SHP77 (cell line): ENCODE data around the gene HSFX4.
"Not testable (repeated sequence)": the region's sequence is repeated elsewhere in the genome, so short reads cannot be mapped to it uniquely, and the experiment has no call there.

ENCODE experiments used
- DNase-seq, 2 experiments: peaks; one replicate each; lab custom pipeline; 2025; lab: John Stamatoyannopoulos, UW

The HSFX4 gene

GRCh38 chrX:149929400-149929799 lies at the start of gene HSFX4:
Gene HSFX4 (plus strand): TSS chrX:149929573. CDS start chrX:149929645, 72 bp downstream.
- DNase-seq = not testable (repeated sequence)

- DNase-seq = peak; percentile 23 to 60
These were observed 48.2 kb upstream of the HSFX4 start, which contains the start of gene MAGEA8 for GRCh38 chrX:149881081-149881711. Gene MAGEA8 (plus strand): TSS chrX:149881183. CDS start chrX:149884273, 3,090 bp downstream.

GRCh38 chrX:149890828-149891227 lies 38.5 kb upstream of the HSFX4 start:
- DNase-seq = not testable (repeated sequence)

GRCh38 chrX:149898554-149898953 lies 30.8 kb upstream of the HSFX4 start:
- no peak for DNase-seq

- DNase-seq = no peak
These were observed 25.3 kb upstream of the HSFX4 start for GRCh38 chrX:149903889-149904748.

GRCh38 chrX:149908308-149908707 lies 21.1 kb upstream of the HSFX4 start:
- DNase-seq = no peak

- DNase-seq = no peak
These were observed 20.6 kb upstream of the HSFX4 start for GRCh38 chrX:149908727-149909126.

- no peak for DNase-seq
These were observed 19.8 kb upstream of the HSFX4 start for GRCh38 chrX:149909324-149910177.

- DNase-seq = no peak
These were observed 19.1 kb upstream of the HSFX4 start for GRCh38 chrX:149910178-149910695.

- no peak for DNase-seq
These were observed 12.5 kb upstream of the HSFX4 start for GRCh38 chrX:149916745-149917392.

- not testable (repeated sequence) for DNase-seq
These were observed 5.5 kb upstream of the HSFX4 start for GRCh38 chrX:149923836-149924235.

- DNase-seq = not testable (repeated sequence)
These were observed 4.9 kb upstream of the HSFX4 start for GRCh38 chrX:149924434-149924833.

- not testable (repeated sequence) for DNase-seq
These were observed 2.0 kb upstream of the HSFX4 start for GRCh38 chrX:149927245-149927963.

- not testable (repeated sequence) for DNase-seq
These were observed 1.5 kb upstream of the HSFX4 start for GRCh38 chrX:149927964-149928258.

GRCh38 chrX:149928635-149929034 lies 738 bp upstream of the HSFX4 start:
- not testable (repeated sequence) for DNase-seq

- DNase-seq = not testable (repeated sequence)
These were observed 2.0 kb downstream of the HSFX4 start for GRCh38 chrX:149931355-149931754.

- DNase-seq = not testable (repeated sequence)
These were observed 2.8 kb downstream of the HSFX4 start for GRCh38 chrX:149932150-149932549.

- not testable (repeated sequence) for DNase-seq
These were observed 3.6 kb downstream of the HSFX4 start for GRCh38 chrX:149932970-149933369.

- DNase-seq = not testable (repeated sequence)
These were observed 4.2 kb downstream of the HSFX4 start for GRCh38 chrX:149933547-149933946.

GRCh38 chrX:149937328-149937727 lies 8.0 kb downstream of the HSFX4 start:
- not testable (repeated sequence) for DNase-seq
